Measurements from ENCODE around the gene CST3.

CST3 gene

DNA sequence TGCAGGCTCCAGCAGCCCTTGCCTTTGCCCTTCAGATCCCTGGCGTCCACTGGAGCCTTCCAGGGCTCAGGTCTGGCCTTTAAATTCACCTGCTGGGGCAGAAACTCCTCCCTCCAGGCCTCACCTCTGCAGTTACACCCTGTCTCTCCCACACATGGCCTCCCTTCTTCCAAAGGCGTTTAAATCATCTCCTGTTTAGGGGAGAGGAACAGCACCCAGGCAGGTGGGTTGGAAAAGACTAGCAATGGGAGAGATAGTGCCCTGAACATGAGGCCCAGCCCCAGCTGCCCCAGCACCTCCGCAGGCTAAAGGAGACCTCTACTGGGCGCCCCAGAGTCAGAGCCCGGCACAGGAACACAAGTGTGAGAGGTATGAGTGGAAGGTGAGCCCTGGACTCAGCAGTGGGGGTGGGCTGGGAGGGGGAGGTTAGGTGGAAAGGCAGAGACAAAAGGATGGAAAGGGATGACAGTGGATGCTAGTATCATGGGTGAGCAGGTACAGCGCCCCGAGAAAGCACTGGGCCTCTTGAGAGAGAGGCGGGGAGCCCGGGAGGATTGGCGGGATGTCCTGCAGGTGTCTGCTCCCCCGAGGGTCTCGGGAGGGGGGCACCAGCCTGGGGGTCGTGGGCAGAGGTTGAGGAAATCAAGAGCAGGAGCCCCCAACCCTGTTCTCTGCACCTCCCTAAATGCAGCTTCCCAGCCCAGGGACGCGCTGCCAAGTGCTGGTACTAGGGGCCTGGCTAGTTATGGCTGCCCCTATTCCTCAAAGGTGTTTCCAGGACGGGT lies 31.7 kb downstream of the CST3 start, which contains the start of gene CST9:
CST9 (minus strand) TSS at position 51 of the 785 bp plus-strand sequence. CDS start 53 bp downstream, outside the sequence.
- TF ChIP-seq, protein P1, sequence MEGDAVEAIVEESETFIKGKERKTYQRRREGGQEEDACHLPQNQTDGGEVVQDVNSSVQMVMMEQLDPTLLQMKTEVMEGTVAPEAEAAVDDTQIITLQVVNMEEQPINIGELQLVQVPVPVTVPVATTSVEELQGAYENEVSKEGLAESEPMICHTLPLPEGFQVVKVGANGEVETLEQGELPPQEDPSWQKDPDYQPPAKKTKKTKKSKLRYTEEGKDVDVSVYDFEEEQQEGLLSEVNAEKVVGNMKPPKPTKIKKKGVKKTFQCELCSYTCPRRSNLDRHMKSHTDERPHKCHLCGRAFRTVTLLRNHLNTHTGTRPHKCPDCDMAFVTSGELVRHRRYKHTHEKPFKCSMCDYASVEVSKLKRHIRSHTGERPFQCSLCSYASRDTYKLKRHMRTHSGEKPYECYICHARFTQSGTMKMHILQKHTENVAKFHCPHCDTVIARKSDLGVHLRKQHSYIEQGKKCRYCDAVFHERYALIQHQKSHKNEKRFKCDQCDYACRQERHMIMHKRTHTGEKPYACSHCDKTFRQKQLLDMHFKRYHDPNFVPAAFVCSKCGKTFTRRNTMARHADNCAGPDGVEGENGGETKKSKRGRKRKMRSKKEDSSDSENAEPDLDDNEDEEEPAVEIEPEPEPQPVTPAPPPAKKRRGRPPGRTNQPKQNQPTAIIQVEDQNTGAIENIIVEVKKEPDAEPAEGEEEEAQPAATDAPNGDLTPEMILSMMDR (IDR thresholded peaks at IDR 0.05; ENCODE audit: low read depth, low read length) = no peak
- no peak within 1 kb of the TSS for H3K4me3 ChIP-seq (ENCODE audit: low read depth, low read length)

DNA sequence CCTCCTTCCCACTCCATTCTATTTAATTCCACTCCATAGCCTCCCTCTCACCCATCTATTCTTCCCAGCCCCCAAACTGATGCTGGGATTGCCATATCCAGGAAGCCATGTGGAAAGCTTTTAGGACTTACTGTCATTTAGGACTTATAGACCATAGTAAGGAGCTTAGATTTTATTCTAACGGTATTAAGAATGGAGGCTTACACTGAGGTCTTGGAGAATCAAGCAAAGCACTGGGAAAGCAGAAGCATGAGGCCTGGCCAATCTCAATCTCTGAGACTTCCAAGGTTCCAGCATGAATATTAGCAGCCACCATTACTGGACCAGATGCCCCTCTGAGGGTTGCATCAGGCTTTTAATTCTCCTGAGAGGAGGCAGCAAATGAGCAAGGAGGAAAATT lies 33.4 kb downstream of the CST3 start:
- no peak overlapping the region for H3K4me3 ChIP-seq (ENCODE audit: low read depth, low read length)
- TF ChIP-seq, protein P1 (IDR thresholded peaks at IDR 0.05; ENCODE audit: low read depth, low read length) = no peak

DNA sequence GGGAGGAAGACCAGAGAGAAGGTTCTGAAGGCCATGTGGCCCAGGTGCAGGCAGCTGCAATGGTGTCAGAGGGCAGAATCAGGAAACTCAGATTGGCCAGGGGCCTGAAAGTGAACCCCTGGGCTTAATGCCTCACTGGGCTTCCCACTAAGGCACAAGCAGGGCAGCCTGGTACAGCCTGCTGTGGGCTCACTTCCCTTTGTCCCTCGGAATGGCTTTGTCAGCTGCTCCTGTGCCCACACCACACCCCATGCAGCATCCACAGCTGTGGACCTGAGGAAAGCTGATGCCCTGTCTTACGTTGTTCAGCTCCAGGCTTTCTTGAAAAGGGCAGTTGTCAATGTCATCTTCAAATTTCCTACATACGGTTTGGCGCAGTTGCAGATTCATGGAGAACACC lies 34.4 kb downstream of the CST3 start:
- no peak overlapping the region for H3K4me3 ChIP-seq (ENCODE audit: low read depth, low read length)
- TF ChIP-seq, protein P1 (IDR thresholded peaks at IDR 0.05; ENCODE audit: low read depth, low read length) = no peak

DNA sequence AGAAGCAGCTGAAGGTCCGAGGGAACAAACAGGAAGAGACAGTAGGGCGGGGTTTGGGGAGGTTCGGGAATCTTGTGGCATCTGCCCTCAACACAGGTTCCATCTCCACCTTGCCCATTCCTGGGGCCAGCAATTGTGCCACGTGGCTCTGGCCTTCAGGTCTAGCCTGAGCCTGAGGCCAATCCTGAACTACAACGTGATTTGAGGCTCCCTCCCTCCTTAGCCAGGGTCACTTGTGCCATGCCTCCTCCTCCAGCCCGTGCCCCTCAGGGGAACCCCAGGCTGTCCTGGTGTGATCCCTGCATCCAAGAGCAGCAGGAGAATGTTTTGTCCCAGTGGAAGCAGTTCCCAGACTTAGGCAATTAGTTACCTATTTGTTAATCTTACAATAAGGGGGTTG lies 35.1 kb downstream of the CST3 start:
- TF ChIP-seq, protein P1 (IDR thresholded peaks at IDR 0.05; ENCODE audit: low read depth, low read length) = no peak
- no peak overlapping the region for H3K4me3 ChIP-seq (ENCODE audit: low read depth, low read length)

DNA sequence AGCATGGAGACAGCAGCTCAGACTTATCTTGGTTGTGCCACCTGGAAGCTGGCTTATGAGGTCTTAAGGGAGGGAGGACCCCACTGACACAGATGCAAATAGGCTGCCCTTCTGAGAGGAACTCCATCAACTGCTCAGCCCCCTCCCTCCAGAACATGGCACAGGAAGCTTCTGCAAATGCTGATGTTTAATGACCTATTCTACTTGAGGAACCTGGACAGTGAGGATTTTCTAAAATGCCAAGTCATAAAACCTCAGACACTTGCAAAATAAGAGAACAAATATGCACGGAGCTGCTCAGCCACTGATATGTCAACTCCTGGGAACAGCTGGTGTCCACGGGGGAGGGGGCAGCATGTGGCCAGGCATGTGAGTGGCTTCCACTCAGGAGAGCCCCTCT lies 35.5 kb downstream of the CST3 start:
- no peak overlapping the region for H3K4me3 ChIP-seq (ENCODE audit: low read depth, low read length)
- TF ChIP-seq, protein P1 (IDR thresholded peaks at IDR 0.05; ENCODE audit: low read depth, low read length) = no peak

DNA sequence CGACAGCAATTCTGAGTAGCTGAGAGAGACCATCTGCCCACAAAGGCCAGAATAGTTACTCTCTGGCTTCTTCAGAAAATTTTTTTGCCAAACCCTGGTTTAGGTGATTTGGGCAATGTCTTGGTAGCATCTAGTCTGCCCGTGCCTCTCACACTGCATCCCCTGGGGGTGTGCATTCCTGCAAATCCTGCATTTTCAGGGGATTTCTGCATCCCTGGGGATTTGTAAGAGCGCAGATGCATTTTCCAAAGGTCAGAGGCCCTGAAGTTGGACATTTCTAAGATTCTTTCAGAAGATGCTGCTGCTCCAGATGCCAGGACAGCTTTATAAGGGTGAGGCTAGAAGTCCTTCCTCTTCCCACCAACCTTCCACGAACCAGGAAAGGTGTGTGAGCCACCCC lies 36.0 kb downstream of the CST3 start:
- H3K4me3 ChIP-seq (ENCODE audit: low read depth, low read length) = no peak overlapping the region
- TF ChIP-seq, protein P1 (IDR thresholded peaks at IDR 0.05; ENCODE audit: low read depth, low read length) = no peak

DNA sequence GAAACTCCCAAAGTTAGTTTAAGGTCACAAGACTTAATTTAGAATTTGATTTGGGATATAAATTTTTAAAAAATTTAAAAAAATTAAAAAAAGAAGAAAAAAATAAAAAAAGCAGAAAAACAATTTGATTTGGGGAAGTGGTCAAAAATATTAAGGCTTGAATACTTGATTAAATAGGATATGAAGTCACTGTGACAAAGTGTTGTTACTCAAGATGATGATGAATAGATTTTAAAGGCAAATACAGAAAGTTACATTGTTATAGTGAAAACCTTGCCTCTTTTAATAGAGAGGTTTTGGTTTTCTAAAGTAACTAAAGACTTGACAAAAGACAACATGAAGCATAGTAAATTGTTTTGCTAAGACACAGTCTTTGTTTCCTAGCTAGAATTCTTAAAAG lies 39.3 kb downstream of the CST3 start:
- TF ChIP-seq, protein P1 (IDR thresholded peaks at IDR 0.05; ENCODE audit: low read depth, low read length) = no peak
- H3K4me3 ChIP-seq (ENCODE audit: low read depth, low read length) = no peak overlapping the region
